Testis (tissue), 2 donors: Measurements from ENCODE around the gene RFX7.

Source experiments
- POLR2A ChIP-seq: fragments of 450-650 bp; IDR thresholded peaks from one replicate; pipeline ENCODE4 v1.6.1; 2017; ENCODE audit warnings: antibody characterized with exemption, mild to moderate bottlenecking, moderate library complexity
- TF ChIP-seq, protein P1 (sequence below), 3 experiments: fragments of 450-650 bp in 2 of 3; fragments of 200-600 bp in 1 of 3; sonication (generic) in 1 of 3; IDR thresholded peaks; one replicate each; pipeline ENCODE4 v1.5.1; 2016 to 2019; ENCODE audit warnings: antibody characterized with exemption in 3 of 3, mild to moderate bottlenecking in 2 of 3, moderate library complexity in 1 of 3

DNA sequence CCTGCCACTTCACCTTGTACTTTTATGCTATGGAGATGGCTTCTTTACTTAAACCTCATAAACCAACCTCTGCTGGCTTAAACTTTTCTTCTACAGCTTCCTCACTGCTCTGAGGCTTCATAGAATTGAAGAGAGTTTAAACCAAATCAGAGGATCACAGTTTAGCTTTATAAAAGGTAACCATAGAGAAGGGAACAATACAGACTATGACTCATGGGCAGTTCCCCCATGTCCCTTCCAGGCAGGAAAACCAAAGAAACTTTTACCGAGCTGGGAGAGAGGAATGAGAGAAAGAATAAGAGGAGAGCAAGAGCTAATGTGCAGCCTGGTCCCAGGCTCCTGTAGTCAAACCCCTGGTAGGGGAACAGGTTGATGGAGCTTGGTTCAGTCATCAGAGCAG, 196.3 kb downstream of the RFX7 start:
- TF ChIP-seq, protein P1, sequence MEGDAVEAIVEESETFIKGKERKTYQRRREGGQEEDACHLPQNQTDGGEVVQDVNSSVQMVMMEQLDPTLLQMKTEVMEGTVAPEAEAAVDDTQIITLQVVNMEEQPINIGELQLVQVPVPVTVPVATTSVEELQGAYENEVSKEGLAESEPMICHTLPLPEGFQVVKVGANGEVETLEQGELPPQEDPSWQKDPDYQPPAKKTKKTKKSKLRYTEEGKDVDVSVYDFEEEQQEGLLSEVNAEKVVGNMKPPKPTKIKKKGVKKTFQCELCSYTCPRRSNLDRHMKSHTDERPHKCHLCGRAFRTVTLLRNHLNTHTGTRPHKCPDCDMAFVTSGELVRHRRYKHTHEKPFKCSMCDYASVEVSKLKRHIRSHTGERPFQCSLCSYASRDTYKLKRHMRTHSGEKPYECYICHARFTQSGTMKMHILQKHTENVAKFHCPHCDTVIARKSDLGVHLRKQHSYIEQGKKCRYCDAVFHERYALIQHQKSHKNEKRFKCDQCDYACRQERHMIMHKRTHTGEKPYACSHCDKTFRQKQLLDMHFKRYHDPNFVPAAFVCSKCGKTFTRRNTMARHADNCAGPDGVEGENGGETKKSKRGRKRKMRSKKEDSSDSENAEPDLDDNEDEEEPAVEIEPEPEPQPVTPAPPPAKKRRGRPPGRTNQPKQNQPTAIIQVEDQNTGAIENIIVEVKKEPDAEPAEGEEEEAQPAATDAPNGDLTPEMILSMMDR (IDR thresholded peaks at IDR 0.05) = no peak
- TF ChIP-seq POLR2A = no peak
